Activated T-cell treated with anti-CD3 and anti-CD28 coated beads, Interleukin-2, amount 50 U/mL, for 4 hours (primary cell): ENCODE results near the gene SH3RF3. TPM values are rescaled to one million over a fixed set of nuclear protein-coding genes. Genes with fewer than 3 reads are reported as not detected.

Source experiments
- ATAC-seq, 2 donors: fragments of 200-7000 bp; cut with Tn5 transposase; one replicate each; pipeline ENCODE4 v1.10.0; 2021
- DNase-seq: peaks from one replicate; pipeline ENCODE4 v3.0.0-alpha.2; 2020
- H3K27me3 Mint-ChIP-seq: one replicate; pipeline ENCODE4 v1.8.0; 2021; ENCODE audit warnings: low read depth, mixed read lengths
- H3K36me3 Mint-ChIP-seq: one replicate; pipeline ENCODE4 v1.8.0; 2022; ENCODE audit warnings: mixed read lengths; ENCODE audit not compliant: insufficient read depth
- H3K4me1 Mint-ChIP-seq: one replicate; pipeline ENCODE4 v1.8.0; 2021; ENCODE audit warnings: low read depth, mixed read lengths
- H3K4me3 Mint-ChIP-seq: one replicate; pipeline ENCODE4 v1.8.0; 2021; ENCODE audit warnings: mild to moderate bottlenecking, moderate library complexity, mixed read lengths
- H3K9me3 Mint-ChIP-seq: one replicate; pipeline ENCODE4 v1.8.0; 2021; ENCODE audit warnings: mixed read lengths
- total RNA-seq, 3 donors: library from RNA; stranded (reverse); gene quantifications; one replicate each; pipeline ENCODE4 v1.2.1, GENCODE V29; 2021

The SH3RF3 gene
- total RNA-seq, 3 donors from 2014 or later = 0.33 to 0.98 (median 0.89) TPM

GRCh38 chr2:109197491-109198418 lies 68.8 kb downstream of the SH3RF3 start:
- Mint-ChIP-seq H3K36me3 (no peaks in the 10 kb centered on the region), H3K27me3 (peaks cover 5% of the 10 kb centered on the region)

GRCh38 chr2:109199790-109200189 lies 70.8 kb downstream of the SH3RF3 start:
- no peaks in the 10 kb centered on the region for H3K4me1 Mint-ChIP-seq
- no peaks in the 10 kb centered on the region for H3K9me3 Mint-ChIP-seq
- no peak overlapping the region for H3K4me3 Mint-ChIP-seq
- peaks cover 4% of the 10 kb centered on the region for H3K27me3 Mint-ChIP-seq
- no peak for ATAC-seq
- no peaks in the 10 kb centered on the region for H3K36me3 Mint-ChIP-seq
- no peak for DNase-seq

More at GRCh38 chr2:109197491-109198418, 68.8 kb downstream of the SH3RF3 start:
- DNase-seq (no peak), ATAC-seq (no peak)
- Mint-ChIP-seq H3K4me3 (no peak overlapping the region), H3K9me3 (no peaks in the 10 kb centered on the region), H3K4me1 (no peaks in the 10 kb centered on the region)

DNA sequence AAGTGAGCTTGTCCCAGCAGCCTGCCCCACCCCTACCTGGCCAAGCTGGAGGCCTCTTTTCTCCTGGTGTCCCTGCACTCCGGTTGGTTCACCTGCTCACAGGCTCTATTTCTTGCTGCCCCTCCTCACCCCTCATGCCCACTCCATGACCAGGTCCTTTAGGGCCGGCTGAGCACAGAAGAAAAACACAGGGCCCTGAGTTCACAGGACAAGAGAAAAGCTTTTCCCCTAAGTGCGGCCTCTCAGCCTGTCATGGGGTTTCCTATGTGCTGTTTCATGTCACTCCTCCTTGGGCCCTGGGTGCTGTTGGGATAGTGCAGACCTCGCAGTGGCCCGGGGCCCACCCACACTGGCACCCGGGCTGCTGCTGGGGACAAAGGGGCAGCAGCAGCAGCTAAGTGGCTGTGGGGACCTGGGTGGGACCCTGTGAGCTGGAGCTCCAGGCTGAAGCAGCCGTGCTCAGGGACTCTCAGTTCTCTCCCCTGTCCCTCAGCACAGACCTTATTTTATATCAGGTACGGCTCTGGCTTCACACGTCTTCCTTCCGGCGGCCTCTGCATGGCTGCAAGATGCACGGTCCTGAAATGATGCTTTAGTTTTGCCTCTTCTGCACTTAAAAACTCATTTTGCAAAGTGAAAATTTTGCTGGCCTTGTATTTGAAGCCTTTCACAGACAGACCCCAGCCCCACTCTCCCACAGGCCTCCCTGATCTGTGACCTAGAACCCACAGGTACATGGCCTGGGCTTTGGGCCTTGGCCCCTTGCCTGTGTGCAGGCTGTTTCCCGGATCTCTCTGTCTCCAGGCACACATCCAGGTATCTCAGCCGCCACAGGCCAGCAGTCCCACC lies 71.8 kb downstream of the SH3RF3 start:
- Mint-ChIP-seq H3K4me1 (no peaks in the 10 kb centered on the region), H3K36me3 (no peaks in the 10 kb centered on the region), H3K27me3 (peaks cover under 1% of the 10 kb centered on the region), H3K4me3 (no peak overlapping the region), H3K9me3 (no peaks in the 10 kb centered on the region)
- peak in 1 of 2 donors; percentile 25 for ATAC-seq
- DNase-seq = no peak

DNA sequence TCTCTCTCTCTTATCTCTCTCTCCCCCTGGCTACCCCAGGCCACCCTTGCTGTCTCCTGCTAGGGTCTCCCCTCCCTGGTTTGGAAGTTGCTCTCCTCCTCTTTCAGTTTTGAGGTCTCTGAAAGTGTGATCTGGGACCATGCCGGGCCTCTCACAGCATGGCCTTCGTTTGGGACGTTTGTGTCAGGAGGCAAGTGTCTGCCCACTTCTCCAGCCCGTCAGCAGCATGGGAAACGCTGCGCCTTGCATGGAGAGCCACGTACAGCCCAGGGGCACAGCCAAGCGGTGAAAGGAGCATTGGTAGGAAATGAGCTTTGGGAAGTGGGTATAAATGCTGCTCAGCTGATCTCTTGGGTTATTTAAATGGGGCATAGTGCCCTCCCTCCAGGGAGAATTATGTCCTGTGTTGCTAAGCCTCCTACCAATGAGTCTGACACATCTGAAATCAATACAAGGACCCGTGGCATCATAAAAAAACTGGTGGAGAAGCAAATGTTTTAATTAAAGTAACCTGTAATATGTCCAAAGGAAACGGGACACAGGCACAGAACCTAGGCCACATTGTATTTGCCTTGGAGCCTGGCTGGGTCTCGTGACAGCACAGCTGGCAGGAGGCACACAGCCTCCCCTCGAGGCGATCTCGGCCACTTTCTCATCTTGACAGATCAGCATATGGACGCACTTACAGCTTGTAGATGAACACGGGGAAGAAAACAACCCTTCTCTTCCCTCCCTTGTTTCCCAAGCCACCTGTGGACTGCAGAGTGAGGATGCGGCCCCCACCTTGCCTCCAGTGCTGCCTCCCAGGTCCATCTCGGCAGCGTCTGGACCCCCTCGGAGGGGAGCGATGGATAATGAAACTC lies 72.7 kb downstream of the SH3RF3 start:
- no peaks in the 10 kb centered on the region for H3K4me1 Mint-ChIP-seq
- no peak for DNase-seq
- H3K9me3 Mint-ChIP-seq = no peaks in the 10 kb centered on the region
- no peak for ATAC-seq
- H3K36me3 Mint-ChIP-seq = no peaks in the 10 kb centered on the region
- no peaks in the 10 kb centered on the region for H3K27me3 Mint-ChIP-seq
- no peak overlapping the region for H3K4me3 Mint-ChIP-seq

DNA sequence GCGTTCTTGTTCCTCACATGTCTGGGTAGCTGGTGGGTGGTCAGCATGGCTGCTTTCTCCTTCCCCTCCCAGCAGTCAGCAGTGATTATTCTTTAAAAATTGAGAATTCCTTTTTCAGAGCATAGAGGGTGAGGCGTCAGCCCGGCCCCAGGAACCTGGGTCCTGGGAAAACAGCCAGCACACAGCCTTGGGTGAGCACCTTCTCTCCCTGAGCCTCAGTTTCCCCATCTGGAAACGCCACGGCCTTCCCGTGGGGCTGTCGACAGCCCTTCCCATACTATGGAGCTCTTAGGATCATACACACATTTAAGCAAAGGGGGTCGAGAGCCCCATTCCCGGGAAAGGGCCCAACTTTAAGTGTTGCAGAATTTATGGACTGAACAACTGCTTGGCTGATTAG lies 73.5 kb downstream of the SH3RF3 start:
- peaks cover 2% of the 10 kb centered on the region for H3K4me1 Mint-ChIP-seq
- DNase-seq (no peak), ATAC-seq (no peak)
- no peaks in the 10 kb centered on the region for H3K36me3 Mint-ChIP-seq
- H3K9me3 Mint-ChIP-seq = no peaks in the 10 kb centered on the region
- no peaks in the 10 kb centered on the region for H3K27me3 Mint-ChIP-seq
- no peak overlapping the region for H3K4me3 Mint-ChIP-seq

DNA sequence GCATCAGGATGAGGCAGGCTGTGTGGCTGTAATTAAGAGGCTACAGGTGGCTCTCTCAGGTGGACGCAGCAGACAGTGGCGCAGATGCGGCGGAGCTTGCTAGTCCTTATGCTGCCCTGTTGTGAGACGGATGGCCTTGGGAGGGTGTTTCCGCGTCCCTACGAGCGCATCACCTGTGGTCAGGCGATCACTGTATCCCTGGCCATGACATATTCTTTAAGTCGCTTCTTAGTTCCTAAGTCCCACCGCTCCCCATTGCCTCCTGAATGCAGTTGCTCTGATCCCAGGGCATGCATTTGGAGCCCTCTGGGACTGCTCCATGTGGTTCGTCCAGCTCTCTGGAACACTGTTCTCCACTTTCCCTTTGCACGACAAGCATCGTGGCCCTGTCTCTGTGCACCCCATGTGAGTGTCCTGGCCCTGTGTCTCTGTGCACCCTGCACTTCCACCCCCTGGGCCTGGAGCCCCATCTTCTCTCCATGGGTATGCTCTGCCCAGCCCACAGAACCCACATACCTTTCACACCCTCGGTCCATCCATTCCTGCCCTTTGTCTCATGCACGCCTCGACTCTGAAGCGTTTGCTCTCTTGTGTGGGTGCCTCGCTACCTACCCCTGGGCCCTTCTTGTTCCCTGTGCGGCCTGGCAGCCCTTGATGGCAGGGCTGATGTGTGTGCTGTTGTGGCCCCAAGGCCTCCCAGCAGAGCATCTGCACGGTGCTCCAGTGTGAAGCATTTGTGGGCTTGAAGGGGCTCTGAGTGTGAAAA lies 74.4 kb downstream of the SH3RF3 start:
- Mint-ChIP-seq H3K4me1 (peaks cover 2% of the 10 kb centered on the region), H3K9me3 (no peaks in the 10 kb centered on the region), H3K36me3 (no peaks in the 10 kb centered on the region), H3K27me3 (no peaks in the 10 kb centered on the region), H3K4me3 (no peak overlapping the region)
- ATAC-seq (no peak), DNase-seq (no peak)

DNA sequence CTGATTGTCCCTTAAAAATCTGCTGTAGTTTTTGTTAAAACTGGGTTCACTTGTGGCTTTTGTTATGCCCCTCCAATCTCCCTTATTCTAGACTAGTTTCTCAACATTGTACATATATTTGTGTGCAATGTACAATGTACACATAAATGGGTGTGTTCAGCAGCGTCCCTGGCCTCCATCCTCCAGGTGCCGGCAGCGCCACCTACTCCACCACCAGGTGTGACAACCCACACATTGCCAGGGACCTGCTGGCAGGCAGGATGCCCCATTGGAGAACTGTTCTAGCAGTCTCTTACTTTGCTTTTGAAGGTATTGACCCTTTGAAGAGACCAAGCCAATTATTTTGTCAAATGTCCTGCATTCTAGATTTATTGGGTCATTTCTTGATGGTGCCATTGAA lies 75.4 kb downstream of the SH3RF3 start:
- H3K4me3 Mint-ChIP-seq = no peak overlapping the region
- no peak for ATAC-seq
- peaks cover 2% of the 10 kb centered on the region for H3K4me1 Mint-ChIP-seq
- DNase-seq = no peak
- no peaks in the 10 kb centered on the region for H3K9me3 Mint-ChIP-seq
- H3K27me3 Mint-ChIP-seq = no peaks in the 10 kb centered on the region
- no peaks in the 10 kb centered on the region for H3K36me3 Mint-ChIP-seq

DNA sequence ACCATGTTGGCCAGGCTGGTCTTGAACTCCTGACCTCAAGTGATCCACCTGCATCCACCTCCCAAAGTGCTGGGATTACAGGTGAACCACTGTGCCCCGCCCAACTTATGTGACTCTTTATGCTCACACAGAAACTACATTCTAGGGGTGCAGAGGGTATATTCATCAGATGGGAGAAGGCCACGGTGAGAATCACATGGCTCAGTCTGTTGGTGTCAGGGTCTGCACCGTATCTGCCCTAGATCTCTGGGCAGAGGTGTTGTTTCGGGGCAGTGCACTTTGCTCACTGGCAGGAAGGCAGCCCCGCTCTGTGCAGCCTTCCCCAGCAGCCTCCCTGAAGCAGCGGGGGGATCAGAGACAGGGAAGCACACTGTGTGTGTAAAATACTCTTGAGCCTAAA lies 76.4 kb downstream of the SH3RF3 start:
- Mint-ChIP-seq H3K4me3 (no peak overlapping the region), H3K27me3 (peaks cover 4% of the 10 kb centered on the region), H3K4me1 (peaks cover 2% of the 10 kb centered on the region), H3K9me3 (no peaks in the 10 kb centered on the region), H3K36me3 (no peaks in the 10 kb centered on the region)
- DNase-seq = no peak
- no peak for ATAC-seq

DNA sequence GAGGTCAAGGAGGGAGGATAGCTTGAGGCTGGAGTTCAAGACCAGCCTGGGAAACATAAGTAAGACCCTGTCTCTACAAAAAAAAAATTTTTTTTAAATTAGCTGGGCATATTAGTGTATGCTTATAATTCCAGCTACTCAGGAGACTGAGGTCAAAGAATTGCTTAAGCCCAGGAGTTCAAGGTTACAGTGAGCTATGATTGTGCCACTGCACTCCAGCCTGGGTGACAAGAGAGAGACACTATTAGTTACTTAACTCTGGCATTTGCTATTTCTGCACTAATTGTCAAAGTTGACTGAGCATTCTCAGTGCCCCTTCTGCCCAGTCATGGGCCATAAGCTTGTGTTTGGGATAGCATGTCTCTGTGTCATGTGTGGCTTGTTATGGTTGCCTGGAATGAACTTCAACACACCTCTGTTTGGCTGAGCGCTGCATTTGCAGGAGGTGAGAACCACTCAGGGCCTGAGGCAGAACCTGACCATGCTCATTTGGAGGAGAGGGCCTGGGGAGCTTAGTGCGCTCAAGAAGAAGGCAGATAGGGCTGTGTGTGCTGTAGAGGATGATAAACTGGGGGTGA lies 77.7 kb downstream of the SH3RF3 start:
- DNase-seq (no peak), ATAC-seq (no peak)
- Mint-ChIP-seq H3K4me1 (peaks cover 2% of the 10 kb centered on the region), H3K36me3 (no peaks in the 10 kb centered on the region), H3K4me3 (no peak overlapping the region), H3K9me3 (no peaks in the 10 kb centered on the region), H3K27me3 (peaks cover 10% of the 10 kb centered on the region)

GRCh38 chr2:109207176-109207575 lies 78.2 kb downstream of the SH3RF3 start:
- H3K9me3 Mint-ChIP-seq = no peaks in the 10 kb centered on the region
- no peak for ATAC-seq
- peaks cover 14% of the 10 kb centered on the region for H3K27me3 Mint-ChIP-seq
- no peak overlapping the region for H3K4me3 Mint-ChIP-seq
- DNase-seq = no peak
- H3K36me3 Mint-ChIP-seq = no peaks in the 10 kb centered on the region
- peaks cover 2% of the 10 kb centered on the region for H3K4me1 Mint-ChIP-seq

GRCh38 chr2:109208071-109208950 lies 79.3 kb downstream of the SH3RF3 start:
- no peak for DNase-seq
- H3K4me3 Mint-ChIP-seq = no peak overlapping the region
- no peak for ATAC-seq

DNA sequence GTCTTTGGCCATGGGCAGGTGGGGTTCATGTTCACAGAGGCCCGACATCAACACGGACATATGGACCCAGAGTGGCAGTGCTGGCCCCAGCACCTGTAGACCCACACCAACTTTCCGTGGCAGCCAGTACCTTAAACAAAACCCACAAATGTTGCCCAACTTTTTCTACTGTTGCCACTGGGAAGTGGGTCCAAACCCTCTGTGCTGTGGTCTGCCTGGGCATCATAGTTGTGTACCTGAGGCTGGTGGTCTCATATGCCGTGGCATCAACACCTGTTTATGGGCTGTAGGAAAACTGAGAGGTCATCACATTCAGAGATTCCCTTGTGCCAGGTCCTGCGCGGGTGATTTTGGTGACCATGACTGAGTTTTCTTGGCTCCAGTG lies 79.9 kb downstream of the SH3RF3 start:
- Mint-ChIP-seq H3K36me3 (no peaks in the 10 kb centered on the region), H3K9me3 (no peaks in the 10 kb centered on the region), H3K4me3 (no peak overlapping the region), H3K27me3 (peaks cover 28% of the 10 kb centered on the region), H3K4me1 (peaks cover 12% of the 10 kb centered on the region)
- DNase-seq (no peak), ATAC-seq (no peak)

More at GRCh38 chr2:109208071-109208950, 79.3 kb downstream of the SH3RF3 start:
- H3K36me3 Mint-ChIP-seq = no peaks in the 10 kb centered on the region
- H3K4me1 Mint-ChIP-seq = peaks cover 5% of the 10 kb centered on the region
- H3K9me3 Mint-ChIP-seq = no peaks in the 10 kb centered on the region
- H3K27me3 Mint-ChIP-seq = peaks cover 22% of the 10 kb centered on the region
